GM23338 (cell line): Measurements from ENCODE around the gene ALG14. TPM values are rescaled to one million over a fixed set of nuclear protein-coding genes. Genes with fewer than 3 reads are reported as not detected.
"Not testable (repeated sequence)": the region's sequence is repeated elsewhere in the genome, so short reads cannot be mapped to it uniquely, and the experiment has no call there.

Experiments used
- ATAC-seq: fragments of 200-7000 bp; cut with Tn5 transposase; 3 replicates; pipeline ENCODE4 v1.9.1; 2020
- DNase-seq: peaks from one replicate; pipeline ENCODE4 v3.0.0-alpha.2; 2015; ENCODE audit warnings: low spot score
- H2AFZ ChIP-seq: fragments of 200-600 bp; sonication (generic); 2 replicates; pipeline ENCODE4 v1.8.0; 2016; ENCODE audit warnings: antibody characterized with exemption, mild to moderate bottlenecking, moderate library complexity
- H3F3A ChIP-seq: fragments of 200-600 bp; sonication (generic); replicated peaks from 2 replicates; pipeline ENCODE4 v1.8.0; 2017; ENCODE audit warnings: antibody characterized with exemption, mixed run types, low read depth
- H3K27ac ChIP-seq: fragments of 200-600 bp; sonication (generic); 2 replicates; pipeline ENCODE4 v1.6.1; 2016; ENCODE audit warnings: low read depth
- H3K27me3 ChIP-seq: fragments of 200-600 bp; sonication (generic); 2 replicates; pipeline ENCODE4 v1.8.0; 2016; ENCODE audit warnings: mild to moderate bottlenecking, mixed run types, moderate library complexity; ENCODE audit not compliant: insufficient read depth
- H3K36me3 ChIP-seq: fragments of 200-600 bp; sonication (generic); 2 replicates; pipeline ENCODE4 v1.8.0; 2016; ENCODE audit warnings: mild to moderate bottlenecking; ENCODE audit not compliant: insufficient read depth
- H3K4me1 ChIP-seq: fragments of 200-600 bp; sonication (generic); 2 replicates; pipeline ENCODE4 v1.8.0; 2016; ENCODE audit warnings: mild to moderate bottlenecking, moderate library complexity; ENCODE audit not compliant: insufficient read depth
- H3K4me2 ChIP-seq: fragments of 200-600 bp; sonication (generic); 2 replicates; pipeline ENCODE4 v1.7.1; 2017; ENCODE audit warnings: mixed run types
- H3K4me3 ChIP-seq: fragments of 200-600 bp; sonication (generic); 2 replicates; pipeline ENCODE4 v1.6.1; 2016; ENCODE audit warnings: mixed run types
- H3K79me2 ChIP-seq: fragments of 200-600 bp; sonication (generic); replicated peaks from 2 replicates; pipeline ENCODE4 v1.8.0; 2017; ENCODE audit warnings: mild to moderate bottlenecking; ENCODE audit not compliant: insufficient read depth
- H3K9me2 ChIP-seq: fragments of 200-600 bp; sonication (generic); 2 replicates; pipeline ENCODE4 v1.8.0; 2017; ENCODE audit not compliant: insufficient read depth
- H4K20me1 ChIP-seq: fragments of 200-600 bp; sonication (generic); replicated peaks from 2 replicates; pipeline ENCODE4 v1.8.0; 2017; ENCODE audit warnings: mild to moderate bottlenecking; ENCODE audit not compliant: insufficient read depth
- H3K27ac Mint-ChIP-seq: 2 replicates; pipeline ENCODE4 v1.8.0; 2020; ENCODE audit warnings: inconsistent platforms, mild to moderate bottlenecking, moderate library complexity, mixed read lengths
- H3K27me3 Mint-ChIP-seq: 3 replicates; pipeline ENCODE4 v1.8.0; 2022; ENCODE audit warnings: low read depth, mild to moderate bottlenecking, moderate library complexity, mixed read lengths, inconsistent platforms; ENCODE audit not compliant: insufficient read depth, poor library complexity
- H3K36me3 Mint-ChIP-seq: 3 replicates; pipeline ENCODE4 v1.8.0; 2021; ENCODE audit warnings: low read depth, mild to moderate bottlenecking, inconsistent platforms, moderate library complexity, mixed read lengths
- H3K4me1 Mint-ChIP-seq: 3 replicates; pipeline ENCODE4 v1.8.0; 2020; ENCODE audit warnings: mild to moderate bottlenecking, inconsistent platforms, mixed read lengths
- H3K4me3 Mint-ChIP-seq: 3 replicates; pipeline ENCODE4 v1.8.0; 2021; ENCODE audit warnings: moderate library complexity, mild to moderate bottlenecking, inconsistent platforms, mixed read lengths
- H3K9me3 Mint-ChIP-seq: 3 replicates; pipeline ENCODE4 v1.8.0; 2020; ENCODE audit warnings: moderate library complexity, mild to moderate bottlenecking, inconsistent platforms, mixed read lengths
- CREB1 ChIP-seq: fragments of 250-450 bp; sonication (Bioruptor Pico); IDR thresholded peaks from 2 replicates; pipeline ENCODE4 v1.5.0; 2020; ENCODE audit warnings: low read depth, mild to moderate bottlenecking, moderate library complexity
- EZH2 ChIP-seq: fragments of 200-600 bp; sonication (generic); IDR thresholded peaks from one replicate; pipeline ENCODE4 v1.8.0; 2017; ENCODE audit warnings: antibody characterized with exemption, mild to moderate bottlenecking, low read depth; ENCODE audit not compliant: unreplicated experiment
- EZH2phosphoT487 ChIP-seq: fragments of 200-600 bp; sonication (generic); IDR thresholded peaks from one replicate; pipeline ENCODE4 v1.8.1; 2018; ENCODE audit warnings: antibody characterized with exemption; ENCODE audit not compliant: unreplicated experiment
- JUNB ChIP-seq: IDR thresholded peaks from one replicate; pipeline ENCODE4 v1.6.1; 2016; ENCODE audit warnings: antibody characterized with exemption; ENCODE audit not compliant: unreplicated experiment
- NANOG ChIP-seq: IDR thresholded peaks from 2 replicates; pipeline ENCODE4 v1.6.1; 2016; ENCODE audit warnings: antibody characterized with exemption, borderline replicate concordance
- POLR2AphosphoS5 ChIP-seq: IDR thresholded peaks from 2 replicates; pipeline ENCODE4 v1.6.1; 2016; ENCODE audit warnings: antibody characterized with exemption, low read depth
- STAT1 ChIP-seq: IDR thresholded peaks from one replicate; pipeline ENCODE4 v1.6.1; 2016; ENCODE audit warnings: antibody characterized with exemption; ENCODE audit not compliant: unreplicated experiment
- ZNF114 ChIP-seq: fragments of 250-450 bp; sonication (Bioruptor Pico); IDR thresholded peaks from 2 replicates; pipeline ENCODE4 v1.5.0; 2020; ENCODE audit warnings: mild to moderate bottlenecking, moderate library complexity
- ZNF331 ChIP-seq: fragments of 250-450 bp; sonication (Bioruptor Pico); IDR thresholded peaks from 2 replicates; pipeline ENCODE4 v1.5.0; 2020; ENCODE audit warnings: low read depth, mild to moderate bottlenecking, moderate library complexity
- polyA plus RNA-seq: library from polyadenylated mRNA; unstranded; fragments of >200 nt; fragmentation: Nextera tagmentation; extraction: Ambion mirVana; gene quantifications from 2 replicates; pipeline ENCODE4 v1.2.1, GENCODE V29; 2016
- total RNA-seq: library from RNA; depleted of rRNA; stranded (reverse); fragments of >200 nt; shearing (Covaris generic); gene quantifications from 2 replicates; pipeline ENCODE4 v1.2.3, GENCODE V29; 2014
- TF ChIP-seq, protein P1 (sequence below), 2 experiments: fragments of 200-600 bp in 1 of 2; sonication (generic) in 1 of 2; conservative IDR thresholded peaks; 2 replicates each; pipeline versions ENCODE4 v1.5.1 to v1.6.1; 2016 to 2017; ENCODE audit warnings: antibody characterized with exemption in 2 of 2, low read depth in 2 of 2, mild to moderate bottlenecking in 2 of 2, moderate library complexity in 1 of 2
- TF ChIP-seq, protein P2 (sequence below): IDR thresholded peaks from 2 replicates; pipeline ENCODE4 v1.6.1; 2016; ENCODE audit warnings: antibody characterized with exemption
- TF ChIP-seq, protein P3 (sequence below): IDR thresholded peaks from one replicate; pipeline ENCODE4 v1.6.1; 2018; ENCODE audit warnings: antibody characterized with exemption; ENCODE audit not compliant: unreplicated experiment

ALG14 gene
- total and polyA plus RNA-seq, 2 experiments from 2014 or later: 0.42 to 2.8 TPM

DNA sequence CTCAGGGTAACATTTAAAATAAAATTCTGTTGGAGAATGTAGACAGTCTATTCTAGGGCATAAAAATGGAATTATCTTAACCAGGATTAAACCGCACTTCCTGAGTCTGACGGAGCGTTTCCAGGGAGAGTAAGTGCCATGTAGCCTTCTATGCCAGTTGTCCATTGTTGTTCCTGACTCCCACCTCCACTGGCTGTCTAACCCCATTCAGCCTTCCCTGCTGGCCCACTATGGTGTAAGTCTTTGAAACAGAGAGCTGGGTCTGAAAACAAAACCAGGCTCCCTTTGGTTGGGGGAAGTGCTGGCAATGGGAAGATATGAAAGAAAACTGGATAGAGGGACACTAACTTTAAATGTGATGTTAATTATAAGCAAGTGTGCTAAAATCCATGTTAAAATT is 74.6 kb downstream of the ALG14 start (continued):
- TF ChIP-seq, protein P1, sequence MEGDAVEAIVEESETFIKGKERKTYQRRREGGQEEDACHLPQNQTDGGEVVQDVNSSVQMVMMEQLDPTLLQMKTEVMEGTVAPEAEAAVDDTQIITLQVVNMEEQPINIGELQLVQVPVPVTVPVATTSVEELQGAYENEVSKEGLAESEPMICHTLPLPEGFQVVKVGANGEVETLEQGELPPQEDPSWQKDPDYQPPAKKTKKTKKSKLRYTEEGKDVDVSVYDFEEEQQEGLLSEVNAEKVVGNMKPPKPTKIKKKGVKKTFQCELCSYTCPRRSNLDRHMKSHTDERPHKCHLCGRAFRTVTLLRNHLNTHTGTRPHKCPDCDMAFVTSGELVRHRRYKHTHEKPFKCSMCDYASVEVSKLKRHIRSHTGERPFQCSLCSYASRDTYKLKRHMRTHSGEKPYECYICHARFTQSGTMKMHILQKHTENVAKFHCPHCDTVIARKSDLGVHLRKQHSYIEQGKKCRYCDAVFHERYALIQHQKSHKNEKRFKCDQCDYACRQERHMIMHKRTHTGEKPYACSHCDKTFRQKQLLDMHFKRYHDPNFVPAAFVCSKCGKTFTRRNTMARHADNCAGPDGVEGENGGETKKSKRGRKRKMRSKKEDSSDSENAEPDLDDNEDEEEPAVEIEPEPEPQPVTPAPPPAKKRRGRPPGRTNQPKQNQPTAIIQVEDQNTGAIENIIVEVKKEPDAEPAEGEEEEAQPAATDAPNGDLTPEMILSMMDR (conservative IDR thresholded peaks at IDR 0.05; ENCODE audit: low read depth in 2 of 2): no peak
- no peak for TF ChIP-seq CREB1
- TF ChIP-seq ZNF331: no peak
- TF ChIP-seq EZH2: no peak
- TF ChIP-seq EZH2phosphoT487: no peak
- TF ChIP-seq, protein P2, sequence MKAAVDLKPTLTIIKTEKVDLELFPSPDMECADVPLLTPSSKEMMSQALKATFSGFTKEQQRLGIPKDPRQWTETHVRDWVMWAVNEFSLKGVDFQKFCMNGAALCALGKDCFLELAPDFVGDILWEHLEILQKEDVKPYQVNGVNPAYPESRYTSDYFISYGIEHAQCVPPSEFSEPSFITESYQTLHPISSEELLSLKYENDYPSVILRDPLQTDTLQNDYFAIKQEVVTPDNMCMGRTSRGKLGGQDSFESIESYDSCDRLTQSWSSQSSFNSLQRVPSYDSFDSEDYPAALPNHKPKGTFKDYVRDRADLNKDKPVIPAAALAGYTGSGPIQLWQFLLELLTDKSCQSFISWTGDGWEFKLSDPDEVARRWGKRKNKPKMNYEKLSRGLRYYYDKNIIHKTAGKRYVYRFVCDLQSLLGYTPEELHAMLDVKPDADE: no peak
- TF ChIP-seq JUNB: no peak
- no peak for TF ChIP-seq POLR2AphosphoS5

DNA sequence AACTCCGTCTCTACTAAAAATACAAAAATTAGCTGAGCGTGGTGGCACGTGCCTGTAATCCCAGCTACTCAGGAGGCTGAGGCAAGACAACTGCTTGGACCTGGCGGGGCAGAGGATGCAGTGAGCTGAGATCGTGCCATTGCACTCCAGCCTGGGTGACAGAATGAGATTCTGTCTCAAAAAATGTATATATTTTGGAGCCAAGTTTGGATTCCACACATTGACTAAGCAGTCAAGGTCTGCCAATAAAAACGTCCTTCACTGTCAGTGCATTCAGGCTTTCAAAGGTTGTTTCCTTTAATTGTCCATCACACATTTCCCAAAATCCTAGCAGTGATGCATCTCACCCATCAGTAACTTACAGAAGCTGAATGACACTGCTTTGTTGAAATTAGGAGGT is 77.2 kb downstream of the ALG14 start:
- not testable (repeated sequence) for DNase-seq, H2AFZ ChIP-seq, H3K4me1 ChIP-seq, H4K20me1 ChIP-seq, H3K9me2 ChIP-seq, H3K36me3 Mint-ChIP-seq, H3K9me3 Mint-ChIP-seq, H3K4me3 ChIP-seq, ATAC-seq, H3K4me3 Mint-ChIP-seq, H3K36me3 ChIP-seq, H3F3A ChIP-seq, H3K27me3 ChIP-seq, H3K27ac ChIP-seq, H3K4me2 ChIP-seq, H3K79me2 ChIP-seq, H3K27me3 Mint-ChIP-seq, H3K27ac Mint-ChIP-seq
- peaks cover 20% of the 10 kb centered on the region for H3K4me1 Mint-ChIP-seq

DNA sequence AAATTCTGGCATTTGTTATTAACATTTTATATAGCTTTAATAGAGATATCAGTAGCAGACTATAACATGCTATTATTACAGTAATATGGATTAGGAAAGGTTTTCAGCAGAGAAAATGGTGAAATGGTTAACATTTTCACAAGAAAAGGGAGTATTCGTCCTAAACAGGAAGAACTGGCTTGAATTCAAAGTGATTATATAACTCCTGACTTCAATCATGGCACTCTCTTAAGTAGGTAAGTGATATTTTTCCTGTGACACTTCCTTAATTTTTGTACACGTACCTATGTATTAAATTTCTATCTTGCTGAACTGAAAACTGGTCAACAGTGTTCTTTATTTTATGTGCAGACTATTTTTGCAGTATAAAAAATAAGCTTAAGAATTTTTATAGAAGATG is 77.9 kb downstream of the ALG14 start:
- H3K4me1 ChIP-seq: no peaks in the 10 kb centered on the region
- Mint-ChIP-seq H3K9me3 (no peaks in the 10 kb centered on the region), H3K36me3 (no peaks in the 10 kb centered on the region), H3K27me3 (no peaks in the 10 kb centered on the region), H3K4me1 (peaks cover 18% of the 10 kb centered on the region), H3K4me3 (no peak overlapping the region), H3K27ac (no peak overlapping the region)
- H3K9me2 ChIP-seq: no peaks in the 10 kb centered on the region
- ATAC-seq (no peak), DNase-seq (no peak)
- H3K79me2 ChIP-seq: no peaks in the 10 kb centered on the region
- no peak overlapping the region for H2AFZ ChIP-seq
- no peaks in the 10 kb centered on the region for H3K36me3 ChIP-seq
- H3K4me3 ChIP-seq: no peak overlapping the region
- H3F3A ChIP-seq: no peaks in the 10 kb centered on the region
- no peaks in the 10 kb centered on the region for H4K20me1 ChIP-seq
- no peak overlapping the region for H3K27ac ChIP-seq
- H3K4me2 ChIP-seq: no peak overlapping the region
- no peaks in the 10 kb centered on the region for H3K27me3 ChIP-seq
- TF ChIP-seq, protein P3, sequence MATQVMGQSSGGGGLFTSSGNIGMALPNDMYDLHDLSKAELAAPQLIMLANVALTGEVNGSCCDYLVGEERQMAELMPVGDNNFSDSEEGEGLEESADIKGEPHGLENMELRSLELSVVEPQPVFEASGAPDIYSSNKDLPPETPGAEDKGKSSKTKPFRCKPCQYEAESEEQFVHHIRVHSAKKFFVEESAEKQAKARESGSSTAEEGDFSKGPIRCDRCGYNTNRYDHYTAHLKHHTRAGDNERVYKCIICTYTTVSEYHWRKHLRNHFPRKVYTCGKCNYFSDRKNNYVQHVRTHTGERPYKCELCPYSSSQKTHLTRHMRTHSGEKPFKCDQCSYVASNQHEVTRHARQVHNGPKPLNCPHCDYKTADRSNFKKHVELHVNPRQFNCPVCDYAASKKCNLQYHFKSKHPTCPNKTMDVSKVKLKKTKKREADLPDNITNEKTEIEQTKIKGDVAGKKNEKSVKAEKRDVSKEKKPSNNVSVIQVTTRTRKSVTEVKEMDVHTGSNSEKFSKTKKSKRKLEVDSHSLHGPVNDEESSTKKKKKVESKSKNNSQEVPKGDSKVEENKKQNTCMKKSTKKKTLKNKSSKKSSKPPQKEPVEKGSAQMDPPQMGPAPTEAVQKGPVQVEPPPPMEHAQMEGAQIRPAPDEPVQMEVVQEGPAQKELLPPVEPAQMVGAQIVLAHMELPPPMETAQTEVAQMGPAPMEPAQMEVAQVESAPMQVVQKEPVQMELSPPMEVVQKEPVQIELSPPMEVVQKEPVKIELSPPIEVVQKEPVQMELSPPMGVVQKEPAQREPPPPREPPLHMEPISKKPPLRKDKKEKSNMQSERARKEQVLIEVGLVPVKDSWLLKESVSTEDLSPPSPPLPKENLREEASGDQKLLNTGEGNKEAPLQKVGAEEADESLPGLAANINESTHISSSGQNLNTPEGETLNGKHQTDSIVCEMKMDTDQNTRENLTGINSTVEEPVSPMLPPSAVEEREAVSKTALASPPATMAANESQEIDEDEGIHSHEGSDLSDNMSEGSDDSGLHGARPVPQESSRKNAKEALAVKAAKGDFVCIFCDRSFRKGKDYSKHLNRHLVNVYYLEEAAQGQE: no peak
- TF ChIP-seq NANOG (no peak), ZNF331 (no peak), STAT1 (no peak), POLR2AphosphoS5 (no peak), ZNF114 (no peak), EZH2phosphoT487 (no peak), EZH2 (no peak)
- TF ChIP-seq, protein P2: no peak
